ENCODE data around the gene PVALB. TPM values are rescaled to one million over a fixed set of nuclear protein-coding genes. Genes with fewer than 3 reads are reported as not detected.

The PVALB gene
- polyA plus RNA-seq, 2 of the 4 experiments (the other 2 are of a cell fraction), result not detected

GRCh38 chr22:36764060-36764459, 52.8 kb downstream of the PVALB start:
- DNase-seq (ENCODE audit: low read depth in 1 of 2, low spot score in 1 of 2) (no peak), ATAC-seq (no peak), FAIRE-seq (no peak)
- WGBS (ENCODE audit: missing lambda C conversion rate), result 90% methylated on average over 9 of the region's 9 CpGs
- no peak overlapping the region for H3K4me2 ChIP-seq
- TF ChIP-seq TFCP2L1 (CRISPR knock-in tag; IDR thresholded peaks at IDR 0.05) (no peak), POLR2A (IDR thresholded peaks at IDR 0.05; ENCODE audit: low read length) (no peak), NFE2L2 (conservative IDR thresholded peaks at IDR 0.05; ENCODE audit: low read length) (no peak), CEBPB (IDR thresholded peaks at IDR 0.05) (no peak)
- POLR2A ChIA-PET, result no interaction called here
- no peaks in the 10 kb centered on the region for H3K9me3 ChIP-seq
- CTCF ChIA-PET, result interaction anchor here (0.9 kb wide), 1 partner anchor 216 kb away, joined by 3 read pairs; no protein-coding TSS in a partner anchor
- no peaks in the 10 kb centered on the region for H3K4me1 ChIP-seq
- H3K4me3 ChIP-seq, result no peak overlapping the region
- H3K27ac ChIP-seq, result no peak overlapping the region

GRCh38 chr22:36763576-36763975, 53.3 kb downstream of the PVALB start:
- FAIRE-seq, result no peak
- H3K9me3 ChIP-seq, result no peaks in the 10 kb centered on the region
- no peak overlapping the region for H3K4me2 ChIP-seq
- H3K4me1 ChIP-seq, result no peaks in the 10 kb centered on the region
- H3K4me3 ChIP-seq, result no peak overlapping the region
- POLR2A ChIA-PET, result no interaction called here
- CTCF ChIA-PET, result interaction anchor here (0.9 kb wide), 1 partner anchor 216 kb away, joined by 3 read pairs; no protein-coding TSS in a partner anchor
- no peak for ATAC-seq
- no peak overlapping the region for H3K27ac ChIP-seq
- TF ChIP-seq FOXS1 (CRISPR knock-in tag; IDR thresholded peaks at IDR 0.05), result no peak
- no peak for TF ChIP-seq FOSL2 (IDR thresholded peaks at IDR 0.05)
- no peak for TF ChIP-seq FOSL2 (CRISPR knock-in tag; IDR thresholded peaks at IDR 0.05)
- no peak for TF ChIP-seq RCOR1 (IDR thresholded peaks at IDR 0.05; ENCODE audit: low read depth, low read length)
- no peak for TF ChIP-seq JUN (IDR thresholded peaks at IDR 0.05)
- no peak for TF ChIP-seq SMC3 (IDR thresholded peaks at IDR 0.05)
- TF ChIP-seq HOXB5 (CRISPR knock-in tag; IDR thresholded peaks at IDR 0.05), result no peak
- TF ChIP-seq EP300 (IDR thresholded peaks at IDR 0.05), result no peak
- TF ChIP-seq ELK1 (IDR thresholded peaks at IDR 0.05; ENCODE audit: low read depth, low read length), result no peak
- no peak for TF ChIP-seq HES2 (IDR thresholded peaks at IDR 0.05)
- TF ChIP-seq ESRRA (IDR thresholded peaks at IDR 0.05; ENCODE audit: borderline replicate concordance, low read length), result no peak
- TF ChIP-seq HOXA7 (CRISPR knock-in tag; IDR thresholded peaks at IDR 0.05), result no peak
- TF ChIP-seq PHF8 (IDR thresholded peaks at IDR 0.05; ENCODE audit: borderline replicate concordance, low read depth), result no peak
- TF ChIP-seq RNF2 (IDR thresholded peaks at IDR 0.05; ENCODE audit: borderline replicate concordance, low read depth), result no peak
- WGBS (ENCODE audit: missing lambda C conversion rate), result 75% methylated on average over 5 of the region's 8 CpGs
- no peak for DNase-seq (ENCODE audit: low read depth in 1 of 2, low spot score in 1 of 2)

GRCh38 chr22:36762687-36763260, 54.1 kb downstream of the PVALB start:
- no peak for ATAC-seq
- no peak overlapping the region for H3K4me2 ChIP-seq
- no peaks in the 10 kb centered on the region for H3K9me3 ChIP-seq
- no peak for DNase-seq (ENCODE audit: low read depth in 1 of 2, low spot score in 1 of 2)
- no peak for FAIRE-seq
- POLR2A ChIA-PET, result no interaction called here
- no peaks in the 10 kb centered on the region for H3K4me1 ChIP-seq
- CTCF ChIA-PET, result interaction anchor here (1.3 to 1.5 kb wide), 2 partner anchors 9 to 20 kb away, joined by 3 to 4 read pairs; no protein-coding TSS in a partner anchor
- H3K4me3 ChIP-seq, result no peak overlapping the region
- no peak for TF ChIP-seq FOSL2 (IDR thresholded peaks at IDR 0.05)
- TF ChIP-seq FOSL2 (CRISPR knock-in tag; IDR thresholded peaks at IDR 0.05), result no peak
- no peak for TF ChIP-seq RNF2 (IDR thresholded peaks at IDR 0.05; ENCODE audit: borderline replicate concordance, low read depth)
- TF ChIP-seq HOXB5 (CRISPR knock-in tag; IDR thresholded peaks at IDR 0.05), result no peak
- no peak for TF ChIP-seq POLR2AphosphoS2 (conservative IDR thresholded peaks at IDR 0.05; ENCODE audit: low read length)
- TF ChIP-seq EHMT2 (IDR thresholded peaks at IDR 0.05; ENCODE audit: low read depth), result no peak
- TF ChIP-seq EP300 (IDR thresholded peaks at IDR 0.05), result no peak
- TF ChIP-seq ZFP36 (IDR thresholded peaks at IDR 0.05; ENCODE audit: borderline replicate concordance, partially characterized antibody), result no peak
- TF ChIP-seq CBX8 (IDR thresholded peaks at IDR 0.05), result no peak
- no peak for TF ChIP-seq TP53 (CRISPR knock-in tag; IDR thresholded peaks at IDR 0.05)
- no peak for TF ChIP-seq JUNB (IDR thresholded peaks at IDR 0.05)
- TF ChIP-seq SREBF2 (IDR thresholded peaks at IDR 0.05), result no peak
- H3K27ac ChIP-seq, result no peak overlapping the region
- WGBS (ENCODE audit: missing lambda C conversion rate), result 78% methylated on average over 14 of the region's 17 CpGs

Measured in A549 (cell line).